Nephron (organoid): ENCODE data around the gene SMTN.

Experiments
- H3K27ac Mint-ChIP-seq, 3 experiments: 2 replicates each; pipeline ENCODE4 v1.8.0; 2020; ENCODE audit warnings: mixed read lengths in 3 of 3, mild to moderate bottlenecking in 2 of 3, moderate library complexity in 1 of 3
- H3K27me3 Mint-ChIP-seq: 2 replicates; pipeline ENCODE4 v1.8.0; 2021; ENCODE audit warnings: low read depth, mild to moderate bottlenecking, moderate library complexity, mixed read lengths
- H3K36me3 Mint-ChIP-seq: 2 replicates; pipeline ENCODE4 v1.8.0; 2020; ENCODE audit warnings: low read depth, mixed read lengths
- H3K4me1 Mint-ChIP-seq: 2 replicates; pipeline ENCODE4 v1.8.0; 2020; ENCODE audit warnings: mixed read lengths
- H3K4me3 Mint-ChIP-seq, 3 experiments: 2 replicates each; pipeline ENCODE4 v1.8.0; 2020; ENCODE audit warnings: mild to moderate bottlenecking in 3 of 3, mixed read lengths in 3 of 3, moderate library complexity in 2 of 3
- H3K9me3 Mint-ChIP-seq: 2 replicates; pipeline ENCODE4 v1.8.0; 2020; ENCODE audit warnings: mixed read lengths
- CTCF ChIP-seq, 3 experiments: fragments of 200-600 bp; sonication (generic); IDR thresholded peaks; one replicate each; pipeline ENCODE4 v1.5.0; 2021; ENCODE audit warnings: antibody characterized with exemption in 3 of 3; ENCODE audit not compliant: unreplicated experiment in 3 of 3

The SMTN gene

GRCh38 chr22:31084811-31085492, 3.8 kb downstream of the SMTN start:
- Mint-ChIP-seq H3K4me3 (peak overlapping the region; percentile 92 to 94 (median 93)), H3K27ac (peak overlapping the region; percentile 83 to 91 (median 90)), H3K9me3 (no peaks in the 10 kb centered on the region), H3K27me3 (no peaks in the 10 kb centered on the region), H3K4me1 (peaks cover 41% of the 10 kb centered on the region), H3K36me3 (no peaks in the 10 kb centered on the region)
- TF ChIP-seq CTCF (IDR thresholded peaks at IDR 0.05; ENCODE audit: unreplicated experiment in 3 of 3): peak; percentile 86 to 97 (median 96)

GRCh38 chr22:31085493-31085824, 4.3 kb downstream of the SMTN start:
- Mint-ChIP-seq H3K4me1 (peaks cover 39% of the 10 kb centered on the region), H3K9me3 (no peaks in the 10 kb centered on the region), H3K27ac (peak overlapping the region in 2 of 3 experiments; percentile 50 to 57), H3K4me3 (peak overlapping the region; percentile 81 to 92 (median 84)), H3K36me3 (no peaks in the 10 kb centered on the region), H3K27me3 (no peaks in the 10 kb centered on the region)
- TF ChIP-seq CTCF (IDR thresholded peaks at IDR 0.05; ENCODE audit: unreplicated experiment in 3 of 3): peak in 2 of 3 experiments; percentile 3 to 42

GRCh38 chr22:31085928-31086327, 4.8 kb downstream of the SMTN start:
- Mint-ChIP-seq H3K27me3 (no peaks in the 10 kb centered on the region), H3K4me1 (peaks cover 35% of the 10 kb centered on the region), H3K27ac (peak overlapping the region in 1 of 3 experiments; percentile 67), H3K4me3 (peak overlapping the region; percentile 29 to 84 (median 73)), H3K36me3 (no peaks in the 10 kb centered on the region), H3K9me3 (no peaks in the 10 kb centered on the region)
- TF ChIP-seq CTCF (IDR thresholded peaks at IDR 0.05; ENCODE audit: unreplicated experiment in 3 of 3): no peak

GRCh38 chr22:31086703-31087330, 5.7 kb downstream of the SMTN start:
- no peaks in the 10 kb centered on the region for H3K36me3 Mint-ChIP-seq
- no peaks in the 10 kb centered on the region for H3K27me3 Mint-ChIP-seq
- H3K4me1 Mint-ChIP-seq: peaks cover 31% of the 10 kb centered on the region
- no peaks in the 10 kb centered on the region for H3K9me3 Mint-ChIP-seq
- peak overlapping the region; percentile 29 to 78 (median 75) for H3K4me3 Mint-ChIP-seq
- H3K27ac Mint-ChIP-seq: peak overlapping the region in 2 of 3 experiments; percentile 28 to 67
- no peak for TF ChIP-seq CTCF (IDR thresholded peaks at IDR 0.05; ENCODE audit: unreplicated experiment in 3 of 3)

GRCh38 chr22:31087744-31088215, 6.7 kb downstream of the SMTN start:
- Mint-ChIP-seq H3K9me3 (no peaks in the 10 kb centered on the region), H3K4me1 (peaks cover 22% of the 10 kb centered on the region), H3K27me3 (no peaks in the 10 kb centered on the region), H3K4me3 (no peak overlapping the region), H3K27ac (no peak overlapping the region), H3K36me3 (no peaks in the 10 kb centered on the region)
- no peak for TF ChIP-seq CTCF (IDR thresholded peaks at IDR 0.05; ENCODE audit: unreplicated experiment in 3 of 3)
